ENCODE results near the gene SPATA6L.

DNA sequence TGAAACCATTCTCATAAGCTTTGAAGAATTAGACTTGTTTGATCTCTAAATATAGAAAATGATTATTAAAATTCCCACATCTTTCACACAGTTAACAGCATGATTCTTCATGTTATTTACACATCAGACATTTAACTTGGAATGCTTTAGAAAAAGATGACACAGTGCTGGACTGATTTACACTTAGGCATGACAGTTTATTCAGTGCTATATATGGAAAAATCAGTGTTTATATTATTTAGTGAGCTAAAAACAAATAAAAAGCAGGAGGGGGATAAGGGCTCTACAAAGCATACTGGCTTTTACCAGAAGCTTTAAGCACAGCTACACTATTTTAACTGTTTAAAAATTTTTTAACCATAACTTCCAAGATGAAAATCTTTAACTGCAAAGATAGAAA lies 43.1 kb upstream of the SPATA6L start:
- TF ChIP-seq, protein P1, sequence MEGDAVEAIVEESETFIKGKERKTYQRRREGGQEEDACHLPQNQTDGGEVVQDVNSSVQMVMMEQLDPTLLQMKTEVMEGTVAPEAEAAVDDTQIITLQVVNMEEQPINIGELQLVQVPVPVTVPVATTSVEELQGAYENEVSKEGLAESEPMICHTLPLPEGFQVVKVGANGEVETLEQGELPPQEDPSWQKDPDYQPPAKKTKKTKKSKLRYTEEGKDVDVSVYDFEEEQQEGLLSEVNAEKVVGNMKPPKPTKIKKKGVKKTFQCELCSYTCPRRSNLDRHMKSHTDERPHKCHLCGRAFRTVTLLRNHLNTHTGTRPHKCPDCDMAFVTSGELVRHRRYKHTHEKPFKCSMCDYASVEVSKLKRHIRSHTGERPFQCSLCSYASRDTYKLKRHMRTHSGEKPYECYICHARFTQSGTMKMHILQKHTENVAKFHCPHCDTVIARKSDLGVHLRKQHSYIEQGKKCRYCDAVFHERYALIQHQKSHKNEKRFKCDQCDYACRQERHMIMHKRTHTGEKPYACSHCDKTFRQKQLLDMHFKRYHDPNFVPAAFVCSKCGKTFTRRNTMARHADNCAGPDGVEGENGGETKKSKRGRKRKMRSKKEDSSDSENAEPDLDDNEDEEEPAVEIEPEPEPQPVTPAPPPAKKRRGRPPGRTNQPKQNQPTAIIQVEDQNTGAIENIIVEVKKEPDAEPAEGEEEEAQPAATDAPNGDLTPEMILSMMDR (IDR thresholded peaks at IDR 0.05; ENCODE audit: low read depth, low read length, missing input control) = no peak
- TF ChIP-seq, protein P2, sequence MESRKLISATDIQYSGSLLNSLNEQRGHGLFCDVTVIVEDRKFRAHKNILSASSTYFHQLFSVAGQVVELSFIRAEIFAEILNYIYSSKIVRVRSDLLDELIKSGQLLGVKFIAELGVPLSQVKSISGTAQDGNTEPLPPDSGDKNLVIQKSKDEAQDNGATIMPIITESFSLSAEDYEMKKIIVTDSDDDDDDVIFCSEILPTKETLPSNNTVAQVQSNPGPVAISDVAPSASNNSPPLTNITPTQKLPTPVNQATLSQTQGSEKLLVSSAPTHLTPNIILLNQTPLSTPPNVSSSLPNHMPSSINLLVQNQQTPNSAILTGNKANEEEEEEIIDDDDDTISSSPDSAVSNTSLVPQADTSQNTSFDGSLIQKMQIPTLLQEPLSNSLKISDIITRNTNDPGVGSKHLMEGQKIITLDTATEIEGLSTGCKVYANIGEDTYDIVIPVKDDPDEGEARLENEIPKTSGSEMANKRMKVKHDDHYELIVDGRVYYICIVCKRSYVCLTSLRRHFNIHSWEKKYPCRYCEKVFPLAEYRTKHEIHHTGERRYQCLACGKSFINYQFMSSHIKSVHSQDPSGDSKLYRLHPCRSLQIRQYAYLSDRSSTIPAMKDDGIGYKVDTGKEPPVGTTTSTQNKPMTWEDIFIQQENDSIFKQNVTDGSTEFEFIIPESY (IDR thresholded peaks at IDR 0.05) = no peak
- TF ChIP-seq FOXA1 (IDR thresholded peaks at IDR 0.05) (no peak), YY1 (IDR thresholded peaks at IDR 0.05) (no peak), RAD21 (IDR thresholded peaks at IDR 0.05) (no peak), GABPA (IDR thresholded peaks at IDR 0.05 in 1 of 2, conservative IDR thresholded peaks at IDR 0.05 in 1 of 2) (no peak), NR2F2 (IDR thresholded peaks at IDR 0.05) (no peak), FOXA2 (IDR thresholded peaks at IDR 0.05) (no peak), TAF1 (conservative IDR thresholded peaks at IDR 0.05) (no peak)
- TF ChIP-seq, protein P3, sequence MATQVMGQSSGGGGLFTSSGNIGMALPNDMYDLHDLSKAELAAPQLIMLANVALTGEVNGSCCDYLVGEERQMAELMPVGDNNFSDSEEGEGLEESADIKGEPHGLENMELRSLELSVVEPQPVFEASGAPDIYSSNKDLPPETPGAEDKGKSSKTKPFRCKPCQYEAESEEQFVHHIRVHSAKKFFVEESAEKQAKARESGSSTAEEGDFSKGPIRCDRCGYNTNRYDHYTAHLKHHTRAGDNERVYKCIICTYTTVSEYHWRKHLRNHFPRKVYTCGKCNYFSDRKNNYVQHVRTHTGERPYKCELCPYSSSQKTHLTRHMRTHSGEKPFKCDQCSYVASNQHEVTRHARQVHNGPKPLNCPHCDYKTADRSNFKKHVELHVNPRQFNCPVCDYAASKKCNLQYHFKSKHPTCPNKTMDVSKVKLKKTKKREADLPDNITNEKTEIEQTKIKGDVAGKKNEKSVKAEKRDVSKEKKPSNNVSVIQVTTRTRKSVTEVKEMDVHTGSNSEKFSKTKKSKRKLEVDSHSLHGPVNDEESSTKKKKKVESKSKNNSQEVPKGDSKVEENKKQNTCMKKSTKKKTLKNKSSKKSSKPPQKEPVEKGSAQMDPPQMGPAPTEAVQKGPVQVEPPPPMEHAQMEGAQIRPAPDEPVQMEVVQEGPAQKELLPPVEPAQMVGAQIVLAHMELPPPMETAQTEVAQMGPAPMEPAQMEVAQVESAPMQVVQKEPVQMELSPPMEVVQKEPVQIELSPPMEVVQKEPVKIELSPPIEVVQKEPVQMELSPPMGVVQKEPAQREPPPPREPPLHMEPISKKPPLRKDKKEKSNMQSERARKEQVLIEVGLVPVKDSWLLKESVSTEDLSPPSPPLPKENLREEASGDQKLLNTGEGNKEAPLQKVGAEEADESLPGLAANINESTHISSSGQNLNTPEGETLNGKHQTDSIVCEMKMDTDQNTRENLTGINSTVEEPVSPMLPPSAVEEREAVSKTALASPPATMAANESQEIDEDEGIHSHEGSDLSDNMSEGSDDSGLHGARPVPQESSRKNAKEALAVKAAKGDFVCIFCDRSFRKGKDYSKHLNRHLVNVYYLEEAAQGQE (IDR thresholded peaks at IDR 0.05) = no peak
- TF ChIP-seq, protein P4, sequence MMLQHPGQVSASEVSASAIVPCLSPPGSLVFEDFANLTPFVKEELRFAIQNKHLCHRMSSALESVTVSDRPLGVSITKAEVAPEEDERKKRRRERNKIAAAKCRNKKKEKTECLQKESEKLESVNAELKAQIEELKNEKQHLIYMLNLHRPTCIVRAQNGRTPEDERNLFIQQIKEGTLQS (IDR thresholded peaks at IDR 0.05) = no peak

Data from liver (tissue), 3 donors.